ENCODE data around the gene SPINK4.

DNA sequence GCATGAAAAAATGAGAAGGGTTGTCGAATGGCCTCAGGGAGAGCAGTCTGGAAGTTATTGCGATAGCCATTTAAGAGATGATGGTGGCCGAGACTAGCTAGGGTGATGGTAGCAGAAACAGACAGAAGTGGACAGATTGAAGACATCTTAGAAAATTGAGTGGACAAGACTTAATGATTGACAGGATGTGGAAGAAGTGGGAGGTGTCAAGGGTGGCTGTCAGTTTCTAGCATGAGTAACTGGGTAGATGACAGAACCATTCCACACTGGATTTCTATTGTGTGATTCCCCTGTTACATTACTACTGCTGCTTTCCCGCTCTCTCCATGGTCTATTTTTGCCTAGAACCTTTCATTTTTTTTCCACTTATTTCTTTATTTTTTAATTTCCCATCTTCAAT, 37.5 kb downstream of the SPINK4 start:
- TF ChIP-seq, protein P1, sequence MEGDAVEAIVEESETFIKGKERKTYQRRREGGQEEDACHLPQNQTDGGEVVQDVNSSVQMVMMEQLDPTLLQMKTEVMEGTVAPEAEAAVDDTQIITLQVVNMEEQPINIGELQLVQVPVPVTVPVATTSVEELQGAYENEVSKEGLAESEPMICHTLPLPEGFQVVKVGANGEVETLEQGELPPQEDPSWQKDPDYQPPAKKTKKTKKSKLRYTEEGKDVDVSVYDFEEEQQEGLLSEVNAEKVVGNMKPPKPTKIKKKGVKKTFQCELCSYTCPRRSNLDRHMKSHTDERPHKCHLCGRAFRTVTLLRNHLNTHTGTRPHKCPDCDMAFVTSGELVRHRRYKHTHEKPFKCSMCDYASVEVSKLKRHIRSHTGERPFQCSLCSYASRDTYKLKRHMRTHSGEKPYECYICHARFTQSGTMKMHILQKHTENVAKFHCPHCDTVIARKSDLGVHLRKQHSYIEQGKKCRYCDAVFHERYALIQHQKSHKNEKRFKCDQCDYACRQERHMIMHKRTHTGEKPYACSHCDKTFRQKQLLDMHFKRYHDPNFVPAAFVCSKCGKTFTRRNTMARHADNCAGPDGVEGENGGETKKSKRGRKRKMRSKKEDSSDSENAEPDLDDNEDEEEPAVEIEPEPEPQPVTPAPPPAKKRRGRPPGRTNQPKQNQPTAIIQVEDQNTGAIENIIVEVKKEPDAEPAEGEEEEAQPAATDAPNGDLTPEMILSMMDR (IDR thresholded peaks at IDR 0.05) = no peak
- no peak for TF ChIP-seq POLR2A (IDR thresholded peaks at IDR 0.05)
